ENCODE measurements around the gene SULT1C3. TPM values are rescaled to one million over a fixed set of nuclear protein-coding genes. Genes with fewer than 3 reads are reported as not detected.

SULT1C3 gene
- total and polyA plus RNA-seq, 2 of the 8 experiments (the other 6 are each of a cell fraction or from before 2014, with no cell fraction given), result not detected

GRCh38 chr2:108229875-108230274 lies 9.9 kb upstream of the SULT1C3 start:
- Histone ChIP-seq H2AFZ (ENCODE audit: low read length) (no peak overlapping the region), H3K4me1 (replicated peaks in 1 of 4; ENCODE audit: control insufficient read depth in 3 of 4, insufficient read depth in 4 of 4, low read length in 3 of 4) (no peaks in the 10 kb centered on the region), H4K91ac (replicated peaks; ENCODE audit: insufficient read length, low read length) (no peak overlapping the region), H3K4ac (replicated peaks; ENCODE audit: insufficient read length, low read depth, low read length) (no peak overlapping the region), H4K8ac (ENCODE audit: extremely low read depth, insufficient read depth, low read length) (no peak overlapping the region), H3K4me3 (ENCODE audit: extremely low read depth in 1 of 4, insufficient read depth in 2 of 4, low read depth in 3 of 4, low read length in 4 of 4) (no peak overlapping the region), H2BK20ac (ENCODE audit: low read length) (no peak overlapping the region), H3K27me3 (replicated peaks in 1 of 4; ENCODE audit: control insufficient read depth in 3 of 4, extremely low read depth in 1 of 4, insufficient read depth in 3 of 4, low read length in 3 of 4) (no peaks in the 10 kb centered on the region), H2BK120ac (replicated peaks; ENCODE audit: low read depth, low read length) (no peak overlapping the region), H3K79me2 (ENCODE audit: control insufficient read depth in 1 of 2, insufficient read depth in 2 of 2, low read length in 2 of 2) (no peaks in the 10 kb centered on the region), H2BK12ac (ENCODE audit: low read depth, low read length) (no peak overlapping the region), H3K4me2 (ENCODE audit: insufficient read depth in 1 of 2, low read depth in 2 of 2, low read length in 2 of 2) (no peak overlapping the region), H2AK5ac (ENCODE audit: low read depth, low read length) (no peak overlapping the region), H2BK15ac (ENCODE audit: low read length) (no peak overlapping the region), H3K36me3 (ENCODE audit: control insufficient read depth in 2 of 4, insufficient read depth in 4 of 4, low read length in 3 of 4) (no peaks in the 10 kb centered on the region), H3K79me1 (ENCODE audit: low read depth, low read length) (no peaks in the 10 kb centered on the region), H3K14ac (ENCODE audit: insufficient read length) (no peak overlapping the region), H4K20me1 (replicated peaks in 1 of 2; ENCODE audit: control insufficient read depth in 1 of 2, insufficient read depth in 2 of 2, low read length in 2 of 2) (no peaks in the 10 kb centered on the region), H3K27ac (ENCODE audit: low read depth, low read length) (no peak overlapping the region), H4K5ac (ENCODE audit: insufficient read length, low read depth, low read length) (no peak overlapping the region), H3K9me3 (ENCODE audit: insufficient read depth in 2 of 2, low read depth in 1 of 2, low read length in 1 of 2) (peaks cover 3 to 8% of the 10 kb centered on the region in 2 experiments; a peak in 1 of 4 replicates), H3K9ac (replicated peaks in 1 of 4; ENCODE audit: extremely low read depth in 1 of 4, low read depth in 3 of 4, low read length in 3 of 4) (no peak overlapping the region), H3K23ac (ENCODE audit: insufficient read length) (no peak overlapping the region), H3K56ac (replicated peaks; ENCODE audit: insufficient read length, low read depth, low read length) (no peak overlapping the region), H2BK5ac (ENCODE audit: low read depth, low read length) (no peak overlapping the region), H3K18ac (ENCODE audit: extremely low read depth, low read length) (no peak overlapping the region), H3K23me2 (ENCODE audit: low read depth, low read length) (no peaks in the 10 kb centered on the region)
- ChIA-PET POLR2A (ENCODE audit: partially characterized antibody) (no interaction called here), CTCF (ENCODE audit: partially characterized antibody) (no interaction called here)
- 80% methylated on average over 2 of the region's 2 CpGs; no CpG with 5 or more reads in 1 of the 2 experiments for WGBS, 2 experiments (ENCODE audit: extremely low coverage in 1 of 2, insufficient coverage in 1 of 2, insufficient read length in 1 of 2, insufficient replicate concordance in 2 of 2, low coverage in 1 of 2, low lambda C conversion rate in 2 of 2, missing lambda C conversion rate in 1 of 2)
- TF ChIP-seq RXRA (IDR thresholded peaks at IDR 0.05; ENCODE audit: insufficient read depth, low read depth, low read length), result no peak
- FAIRE-seq (no peak), DNase-seq (ENCODE audit: low read depth in 1 of 2, low spot score in 2 of 2) (no peak)

Measured in H1 (cell line).